HG02571 (cell line): ENCODE measurements around the gene C1QTNF1.

Experiments
- ATAC-seq: cut with Tn5 transposase; IDR thresholded peaks from one replicate; pipeline ENCODE4 v1.9.1; 2021; ENCODE audit warnings: mild to moderate bottlenecking, moderate library complexity; ENCODE audit not compliant: unreplicated experiment

Gene C1QTNF1

DNA sequence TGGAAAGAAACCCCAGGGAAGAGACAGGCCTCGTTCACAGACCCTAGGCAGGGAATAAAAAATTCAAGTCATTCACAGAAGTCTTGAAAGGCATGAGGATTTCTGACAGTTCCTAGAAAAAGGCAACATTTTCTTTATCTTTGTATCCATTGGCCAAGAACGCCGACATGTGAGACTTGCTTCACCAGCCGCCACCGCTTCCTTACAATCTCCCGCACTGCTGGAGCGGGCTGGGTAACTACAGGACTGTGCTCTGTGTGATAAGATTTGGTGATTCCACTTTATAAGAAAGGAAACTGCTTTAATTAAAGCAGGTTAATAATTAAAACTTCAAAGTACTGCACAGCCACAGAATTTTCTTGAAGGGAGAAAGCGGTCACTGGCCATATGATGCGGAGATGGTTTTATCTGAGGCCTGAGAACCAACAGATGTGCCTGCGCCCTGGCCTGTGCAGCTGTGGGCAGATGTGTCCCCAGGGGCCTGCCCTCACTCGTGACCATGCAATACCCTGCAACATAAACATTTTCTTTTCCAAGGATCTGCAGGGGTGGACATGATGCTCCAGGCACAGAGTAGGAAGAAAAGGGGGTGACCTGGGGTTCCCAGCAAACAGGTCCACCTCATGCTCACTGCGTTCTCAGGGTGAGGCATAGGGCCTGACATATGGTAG is 31.3 kb upstream of the C1QTNF1 start:
- ATAC-seq, result no peak

DNA sequence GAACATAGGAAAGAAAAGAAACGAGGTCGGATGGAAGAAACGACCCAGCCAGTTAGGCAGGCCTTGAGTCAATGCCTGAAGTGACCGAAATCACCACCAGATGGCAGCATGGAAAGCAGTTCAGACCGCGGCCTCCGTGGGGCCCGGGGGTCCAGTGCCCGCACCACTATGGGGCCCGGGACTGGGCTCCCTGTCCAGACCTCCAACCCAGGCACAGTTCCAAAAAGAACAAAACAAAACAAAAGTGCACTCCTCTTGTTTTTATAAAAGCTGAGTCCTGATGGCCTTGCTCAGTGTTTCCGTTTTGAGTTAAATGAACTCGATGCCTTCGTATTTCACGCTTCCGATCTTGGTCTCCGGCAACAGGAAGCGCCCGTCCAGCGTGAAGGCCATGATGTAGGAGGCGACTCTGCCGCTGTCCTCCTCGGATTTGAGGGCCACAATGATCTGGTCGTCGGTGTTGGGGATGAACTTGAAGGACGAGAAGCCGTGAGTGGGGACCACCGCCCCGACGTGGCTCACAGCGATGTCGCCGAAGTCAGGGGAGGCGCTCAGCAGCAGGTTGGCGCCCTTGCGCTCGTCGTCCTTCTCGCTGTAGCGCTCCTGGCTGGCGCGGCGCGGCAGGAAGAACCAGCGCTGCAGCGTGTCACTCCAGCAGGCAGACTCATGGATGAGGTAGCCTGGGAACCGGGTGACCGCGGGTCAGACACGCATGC is 30.6 kb upstream of the C1QTNF1 start:
- ATAC-seq, result no peak

- no peak for ATAC-seq
These were observed 29.8 kb upstream of the C1QTNF1 start for GRCh38 chr17:78993981-78994671.

GRCh38 chr17:78995022-78995760 is 28.8 kb upstream of the C1QTNF1 start:
- no peak for ATAC-seq

DNA sequence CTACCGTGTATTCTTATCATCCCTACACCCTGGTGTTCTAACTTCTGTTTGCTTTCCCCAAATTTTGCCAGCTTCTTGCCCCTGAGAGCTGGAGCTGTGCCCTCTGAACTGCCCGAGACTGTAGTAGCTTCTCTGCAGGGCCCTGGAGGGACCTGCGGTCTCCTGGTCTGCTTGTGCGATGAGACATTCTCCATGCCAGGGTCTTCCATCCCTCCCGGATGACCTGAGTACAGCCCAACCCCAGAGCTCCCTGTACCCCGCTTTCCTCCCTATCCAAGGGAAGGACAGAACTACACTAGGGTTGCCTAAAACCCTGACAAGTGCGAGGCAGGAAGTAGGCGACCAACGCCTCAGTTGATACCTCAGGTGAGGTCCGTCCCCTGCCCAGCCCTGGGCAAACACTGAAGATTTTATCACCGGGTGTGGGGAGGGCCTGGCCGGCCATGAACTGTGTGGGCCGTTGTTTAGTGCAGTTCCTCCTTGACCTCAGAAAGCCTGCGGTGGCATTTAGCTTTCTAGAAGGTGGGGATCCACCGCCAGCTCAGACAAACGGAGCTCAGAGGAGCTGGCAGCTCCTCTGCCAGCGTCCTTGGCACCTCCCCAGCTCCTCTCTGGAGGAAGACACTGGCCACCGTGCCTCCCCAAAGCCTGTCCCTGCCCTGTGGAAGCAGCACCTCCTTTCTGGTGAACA is 28.1 kb upstream of the C1QTNF1 start:
- no peak for ATAC-seq

GRCh38 chr17:78996781-78997201 is 27.2 kb upstream of the C1QTNF1 start:
- ATAC-seq, result no peak

DNA sequence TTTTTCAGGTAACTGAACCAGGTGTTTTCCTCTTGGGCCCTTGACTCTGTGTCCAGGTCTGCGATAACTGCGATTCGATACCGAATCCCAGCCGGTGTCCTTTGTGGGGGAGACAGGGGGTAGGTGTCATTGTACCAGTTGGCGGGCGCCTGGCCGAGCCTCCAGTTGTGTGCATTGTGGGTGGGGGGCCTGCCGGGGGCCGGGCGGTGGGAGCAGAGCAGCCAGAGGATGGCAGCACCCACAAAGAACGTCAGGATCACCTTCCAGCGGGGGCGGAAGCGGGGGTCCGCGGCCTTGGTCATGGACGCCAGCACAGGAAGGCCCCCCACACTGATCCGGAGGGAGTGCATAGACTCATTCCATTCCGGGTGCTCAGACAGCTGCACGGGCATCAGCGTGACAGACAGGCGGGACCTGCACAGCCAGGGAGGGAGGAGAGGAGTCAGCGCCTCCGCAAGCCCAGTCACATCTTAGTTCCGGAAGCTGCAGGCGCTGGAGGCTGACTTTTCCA is 26.7 kb upstream of the C1QTNF1 start:
- ATAC-seq, result no peak

- no peak for ATAC-seq
These were observed 26.1 kb upstream of the C1QTNF1 start for GRCh38 chr17:78997881-78998280.

DNA sequence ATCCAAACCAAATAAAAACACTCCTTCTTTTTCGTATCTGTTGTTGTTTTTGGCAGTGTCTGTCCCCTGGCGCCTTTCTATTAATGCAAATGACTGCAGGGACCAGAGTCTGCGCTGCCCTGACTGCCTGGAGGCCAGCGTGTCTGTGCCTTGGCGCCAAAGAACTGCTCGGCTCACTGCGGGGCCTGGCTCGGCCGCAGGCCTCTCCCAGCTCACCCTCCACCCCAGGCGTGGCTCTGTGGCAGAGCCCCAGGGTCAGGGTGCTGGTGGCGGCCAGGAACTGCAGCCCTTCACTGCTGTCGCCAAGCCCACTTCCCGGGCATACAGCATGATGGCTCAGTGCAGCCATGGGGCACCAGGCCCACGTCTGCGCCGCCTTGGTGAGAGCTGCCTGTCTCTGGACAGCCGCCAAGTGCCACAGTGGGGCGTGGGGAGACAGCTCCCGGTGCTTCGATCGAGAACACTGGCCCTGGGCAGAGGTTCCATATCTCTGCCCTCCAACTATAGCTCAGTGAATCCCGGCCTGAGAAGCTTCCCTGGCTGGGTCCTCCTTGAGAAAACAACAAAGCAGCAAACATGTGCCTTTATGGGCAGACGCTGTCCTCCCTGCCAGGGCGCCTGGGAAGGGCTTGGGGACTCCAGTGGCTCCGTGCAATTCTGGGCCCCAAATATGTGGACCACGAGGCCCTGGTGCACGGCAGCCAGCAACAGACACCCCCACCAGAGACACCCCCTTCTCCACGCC is 25.5 kb upstream of the C1QTNF1 start:
- ATAC-seq, result no peak

- no peak for ATAC-seq
These were observed 24.8 kb upstream of the C1QTNF1 start for GRCh38 chr17:78999056-78999768.

DNA sequence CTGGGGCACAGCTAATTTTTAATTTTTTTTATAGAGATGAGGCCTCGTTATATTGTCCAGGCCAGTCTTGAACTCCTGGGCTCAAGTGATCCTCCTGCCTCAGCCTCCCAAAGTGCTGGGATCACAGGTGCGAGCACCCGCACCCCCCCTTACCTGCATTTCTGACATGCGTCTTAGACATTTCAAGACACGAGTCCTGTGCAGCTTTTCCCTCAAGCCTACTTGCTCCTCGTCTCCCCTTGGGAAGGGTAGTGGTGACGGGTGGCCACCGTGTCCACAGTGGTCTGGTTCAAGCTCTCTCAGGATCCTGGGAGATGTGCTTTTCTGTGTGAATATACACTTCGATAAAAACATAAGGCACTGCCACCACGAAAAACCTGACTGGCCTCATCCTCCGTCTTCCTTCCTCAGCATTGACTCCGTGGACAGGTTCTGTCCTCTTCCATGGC is 24.0 kb upstream of the C1QTNF1 start:
- no peak for ATAC-seq

DNA sequence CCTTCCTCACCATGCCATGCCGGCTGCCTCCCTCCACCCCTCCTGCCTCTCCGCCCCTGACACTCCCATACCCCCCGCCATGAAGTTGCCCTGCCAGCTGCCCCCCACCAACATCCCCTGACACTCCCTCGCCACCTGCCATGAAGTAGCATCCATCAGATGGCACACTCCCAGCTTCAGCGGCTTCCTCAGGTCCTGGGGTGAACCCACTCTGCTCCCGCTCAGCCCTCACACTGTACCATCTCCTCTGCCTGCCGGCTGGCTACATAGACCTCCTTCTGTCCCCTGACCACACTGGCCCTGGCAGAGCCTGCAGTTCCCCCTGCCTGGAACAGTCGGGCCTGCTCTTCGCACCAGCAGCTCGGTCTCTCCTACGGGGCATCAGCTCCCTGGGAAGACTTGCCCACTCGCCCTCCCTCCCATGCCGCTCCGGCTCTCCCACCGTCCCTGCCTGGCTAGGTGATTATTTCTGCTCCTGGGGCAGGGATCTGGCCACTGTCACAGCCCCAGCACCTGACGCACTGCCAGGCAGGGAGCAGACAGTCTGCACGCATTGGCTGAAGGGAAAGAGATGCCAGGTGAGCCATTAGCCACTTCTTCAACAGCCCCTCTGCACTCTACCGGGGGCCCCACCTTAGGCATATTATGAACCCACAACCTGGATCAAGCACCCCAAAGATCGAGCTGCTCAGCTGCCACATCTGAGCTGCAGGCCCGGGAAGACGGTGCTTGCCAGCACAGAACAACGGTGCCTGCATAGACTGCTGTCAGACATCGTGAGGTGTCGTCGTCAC is 23.4 kb upstream of the C1QTNF1 start:
- ATAC-seq, result no peak

DNA sequence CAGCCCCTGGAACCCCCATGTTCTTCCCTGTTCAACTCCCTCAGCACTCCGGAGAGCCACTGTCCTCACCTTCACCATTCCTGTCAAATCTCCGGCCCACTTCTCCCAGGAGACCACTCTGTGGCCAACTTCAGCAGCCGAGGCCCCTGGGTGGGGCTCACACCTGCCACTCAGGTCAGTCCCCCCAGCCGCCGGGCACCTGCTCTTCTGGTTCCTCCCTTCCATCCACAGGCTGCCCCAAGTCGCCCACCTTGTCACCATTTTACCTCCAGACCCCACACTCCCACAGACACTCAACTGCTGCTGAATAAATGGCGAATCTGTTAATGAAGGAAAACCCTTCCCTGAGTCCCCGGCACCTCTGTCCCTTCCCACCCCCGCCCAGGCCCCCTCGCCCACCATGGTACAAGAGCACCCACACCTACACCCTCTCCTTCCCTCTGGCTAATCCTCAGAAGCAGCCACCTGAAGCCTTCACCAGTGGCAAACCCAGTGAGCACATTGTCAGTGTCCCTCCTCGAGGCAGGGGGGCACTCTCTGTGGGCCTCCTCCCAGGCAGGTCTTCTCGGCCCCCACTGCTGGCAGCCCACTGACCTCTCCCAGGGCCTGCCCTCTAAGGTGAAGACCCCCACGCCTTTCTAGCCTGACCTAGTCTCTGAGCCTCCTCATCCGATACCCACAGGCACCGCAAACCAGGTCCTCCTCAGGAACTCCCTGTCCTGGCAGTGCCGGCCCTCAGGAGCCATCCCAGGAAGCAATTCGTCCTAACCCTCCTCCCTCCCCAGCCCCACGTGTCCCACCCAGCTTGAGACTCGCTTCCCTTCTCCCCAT is 22.6 kb upstream of the C1QTNF1 start:
- no peak for ATAC-seq

GRCh38 chr17:79002291-79002690 is 21.7 kb upstream of the C1QTNF1 start:
- ATAC-seq, result no peak

DNA sequence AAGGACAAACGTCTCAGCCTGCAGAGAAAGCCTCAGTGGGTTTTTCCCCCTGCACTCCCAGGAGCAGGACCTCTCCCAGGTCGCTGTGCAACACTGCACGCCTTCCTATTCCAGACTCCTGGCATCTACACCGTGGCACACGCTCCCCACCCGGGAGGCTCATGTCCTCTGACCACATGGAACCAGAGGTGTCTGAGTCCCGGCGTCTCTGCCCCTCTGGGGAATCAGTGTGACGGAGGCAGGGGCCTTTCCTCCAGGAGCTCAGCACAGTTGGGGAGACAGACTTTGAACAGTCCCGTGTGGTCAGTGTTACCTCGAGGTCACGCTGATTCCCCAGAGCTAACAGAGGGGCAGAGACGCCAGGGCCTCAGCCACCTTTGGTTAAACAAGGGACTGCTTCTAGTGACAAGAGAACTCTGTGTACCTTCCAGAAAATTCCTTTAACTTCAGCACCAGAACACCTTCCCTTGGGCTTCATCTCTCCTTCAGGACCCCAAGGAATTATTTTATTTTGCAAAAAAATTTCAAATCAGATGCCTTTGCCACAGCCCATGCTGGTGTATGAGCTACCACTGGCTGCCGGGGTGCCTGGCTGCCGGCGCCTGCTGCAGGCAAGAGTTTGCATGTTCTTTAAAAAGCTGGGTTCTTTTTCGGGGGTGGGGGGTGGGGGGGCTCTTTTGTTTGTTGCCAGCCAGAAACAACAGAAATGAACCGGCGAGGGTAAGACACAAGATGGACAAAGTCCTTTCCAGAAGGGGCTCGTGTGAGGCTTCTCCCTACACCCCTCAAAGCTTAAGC is 21.0 kb upstream of the C1QTNF1 start:
- no peak for ATAC-seq

GRCh38 chr17:79003661-79004411 is 20.1 kb upstream of the C1QTNF1 start:
- no peak for ATAC-seq
